Fibroblast of lung (primary cell): ENCODE results near the gene SEC14L5. TPM values are rescaled to one million over a fixed set of nuclear protein-coding genes. Genes with fewer than 3 reads are reported as not detected.

ENCODE experiments used
- DNase-seq, 2 donors: peaks; one replicate each; pipeline versions ENCODE4 v3.0.0 to v3.0.0-alpha.2; 2010; ENCODE audit warnings: low read depth in 2 of 2
- H2AFZ ChIP-seq: 2 replicates; pipeline ENCODE4 v1.5.1; 2012; ENCODE audit warnings: low read length, control low read depth, inconsistent platforms
- H3K27ac ChIP-seq: 2 replicates; pipeline ENCODE4 v1.5.1; 2011; ENCODE audit warnings: low read length, control low read depth; ENCODE audit not compliant: insufficient read depth
- H3K27me3 ChIP-seq: 2 replicates; pipeline ENCODE4 v1.5.1; 2011; ENCODE audit warnings: mild to moderate bottlenecking, low read length; ENCODE audit not compliant: control insufficient read depth, insufficient read depth
- H3K36me3 ChIP-seq: 2 replicates; pipeline ENCODE4 v1.5.1; 2011; ENCODE audit warnings: low read length; ENCODE audit not compliant: control insufficient read depth, insufficient read depth
- H3K4me1 ChIP-seq: 2 replicates; pipeline ENCODE4 v1.5.1; 2011; ENCODE audit warnings: low read length; ENCODE audit not compliant: control insufficient read depth, insufficient read depth; ENCODE audit errors: extremely low read depth
- H3K4me2 ChIP-seq: 2 replicates; pipeline ENCODE4 v1.5.1; 2011; ENCODE audit warnings: low read length, control low read depth; ENCODE audit not compliant: insufficient read depth; ENCODE audit errors: extremely low read depth
- H3K4me3 ChIP-seq, 4 experiments: fragments of 200-600 bp in 1 of 4; sonication (generic) in 1 of 4; replicated peaks in 1 of 4; 2 replicates each; pipeline ENCODE4 v1.5.1; 2011 to 2016; ENCODE audit warnings: low read length in 4 of 4, low read depth in 3 of 4, mild to moderate bottlenecking in 3 of 4, control low read depth in 2 of 4, inconsistent platforms in 1 of 4, mixed read lengths in 1 of 4; ENCODE audit not compliant: insufficient read depth in 1 of 4; ENCODE audit errors: control extremely low read depth in 1 of 4
- H3K79me2 ChIP-seq: 2 replicates; pipeline ENCODE4 v1.5.1; 2012; ENCODE audit warnings: mild to moderate bottlenecking, low read length, inconsistent platforms; ENCODE audit not compliant: control insufficient read depth, insufficient read depth
- H3K9ac ChIP-seq: 2 replicates; pipeline ENCODE4 v1.5.1; 2011; ENCODE audit warnings: mild to moderate bottlenecking, low read length, control low read depth; ENCODE audit not compliant: insufficient read depth
- H3K9me3 ChIP-seq: 2 replicates; pipeline ENCODE4 v1.5.1; 2012; ENCODE audit warnings: low read depth, low read length; ENCODE audit not compliant: control insufficient read depth, insufficient read depth
- H4K20me1 ChIP-seq: 2 replicates; pipeline ENCODE4 v1.5.1; 2011; ENCODE audit warnings: low read length; ENCODE audit not compliant: control insufficient read depth, insufficient read depth; ENCODE audit errors: extremely low read depth
- CTCF ChIP-seq, 2 donors: IDR thresholded peaks in 1 of 2; conservative IDR thresholded peaks in 1 of 2; 1 replicate in 1 of 2; 2 replicates in 1 of 2; pipeline ENCODE4 v1.5.1; 2011 to 2012; ENCODE audit warnings: low read length in 2 of 2, control low read depth in 1 of 2, inconsistent platforms in 1 of 2, low read depth in 1 of 2, mild to moderate bottlenecking in 1 of 2
- EZH2 ChIP-seq: IDR thresholded peaks from 2 replicates; pipeline ENCODE4 v1.5.1; 2012; ENCODE audit warnings: low read length, control low read depth, mild to moderate bottlenecking; ENCODE audit errors: missing control alignments
- polyA plus RNA-seq, 2 donors: library from polyadenylated mRNA; depleted of rRNA in 1 of 2; stranded (reverse) in 1 of 2; unstranded in 1 of 2; fragments of >200 nt; gene quantifications; 2 replicates each; pipeline ENCODE4 v1.2.1, GENCODE V29; 2011 to 2012; ENCODE audit warnings: missing spikeins in 1 of 2
- total RNA-seq: library from RNA; depleted of rRNA; stranded (reverse); fragments of >200 nt; gene quantifications from 2 replicates; pipeline ENCODE4 v1.2.1, GENCODE V29; 2014

SEC14L5 gene
- total and polyA plus RNA-seq, 2 donors (not counting 1 experiment from before 2014, with no cell fraction given): 0.05 to 0.99 TPM

GRCh38 chr16:4970010-4970409, 11.9 kb downstream of the SEC14L5 start:
- H3K79me2 ChIP-seq: no peaks in the 10 kb centered on the region
- DNase-seq: no peak
- no peak overlapping the region for H3K9ac ChIP-seq
- H3K4me3 ChIP-seq: no peak overlapping the region
- H3K27me3 ChIP-seq: no peaks in the 10 kb centered on the region
- no peak overlapping the region for H3K4me2 ChIP-seq
- TF ChIP-seq CTCF (conservative IDR thresholded peaks at IDR 0.05 in 1 of 2, IDR thresholded peaks at IDR 0.05 in 1 of 2; ENCODE audit: low read depth in 1 of 2, low read length in 2 of 2) (no peak), EZH2 (no peak)
- no peaks in the 10 kb centered on the region for H3K4me1 ChIP-seq
- no peak overlapping the region for H2AFZ ChIP-seq
- no peak overlapping the region for H3K27ac ChIP-seq
- H3K36me3 ChIP-seq: no peaks in the 10 kb centered on the region
- H3K9me3 ChIP-seq: no peaks in the 10 kb centered on the region
- no peaks in the 10 kb centered on the region for H4K20me1 ChIP-seq

DNA sequence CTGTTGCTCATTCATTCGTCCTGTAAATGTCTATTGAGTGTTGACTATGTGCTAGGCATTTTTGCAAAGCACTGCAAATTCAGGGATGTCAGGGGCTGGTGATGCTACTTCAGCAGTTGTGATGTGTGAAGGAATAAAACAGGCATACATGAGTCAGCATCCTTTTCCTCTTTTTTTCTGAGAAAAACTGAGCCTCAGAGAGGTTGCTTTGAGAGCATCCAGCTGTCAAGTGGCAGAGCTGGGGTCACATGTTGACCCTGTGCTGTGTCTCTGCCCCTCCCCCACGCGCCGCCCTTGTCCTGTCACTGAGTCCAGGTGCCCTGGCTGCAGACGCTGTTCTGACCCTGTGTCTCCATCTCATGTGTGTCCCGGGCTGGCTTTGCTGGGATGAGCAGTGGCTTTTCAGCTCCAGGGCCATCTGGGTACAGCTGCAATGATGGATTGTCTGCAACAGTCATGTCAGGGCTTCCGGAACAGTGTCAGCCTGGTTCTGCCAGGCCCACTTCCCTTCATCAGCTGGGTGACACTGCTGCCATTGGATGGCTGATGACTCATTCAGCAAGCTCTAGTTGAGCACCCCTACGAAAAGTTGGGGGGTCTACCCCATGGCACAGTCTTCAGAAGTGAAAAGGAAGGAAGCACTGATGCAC, 14.9 kb downstream of the SEC14L5 start:
- H4K20me1 ChIP-seq: no peaks in the 10 kb centered on the region
- H3K4me3 ChIP-seq: no peak overlapping the region
- peak in 1 of 2 donors; percentile 35 for DNase-seq
- no peak overlapping the region for H3K27ac ChIP-seq
- H3K36me3 ChIP-seq: no peaks in the 10 kb centered on the region
- no peaks in the 10 kb centered on the region for H3K27me3 ChIP-seq
- H3K79me2 ChIP-seq: no peaks in the 10 kb centered on the region
- H2AFZ ChIP-seq: no peak overlapping the region
- no peaks in the 10 kb centered on the region for H3K4me1 ChIP-seq
- TF ChIP-seq EZH2: no peak
- TF ChIP-seq CTCF (conservative IDR thresholded peaks at IDR 0.05 in 1 of 2, IDR thresholded peaks at IDR 0.05 in 1 of 2; ENCODE audit: low read depth in 1 of 2, low read length in 2 of 2): no peak
- no peak overlapping the region for H3K4me2 ChIP-seq
- no peak overlapping the region for H3K9ac ChIP-seq
- H3K9me3 ChIP-seq: no peaks in the 10 kb centered on the region

GRCh38 chr16:4976079-4976478, 17.9 kb downstream of the SEC14L5 start:
- no peaks in the 10 kb centered on the region for H3K79me2 ChIP-seq
- no peak overlapping the region for H3K9ac ChIP-seq
- no peak for DNase-seq
- no peaks in the 10 kb centered on the region for H3K36me3 ChIP-seq
- no peaks in the 10 kb centered on the region for H4K20me1 ChIP-seq
- no peak overlapping the region for H3K4me3 ChIP-seq
- H3K4me1 ChIP-seq: no peaks in the 10 kb centered on the region
- H3K27me3 ChIP-seq: no peaks in the 10 kb centered on the region
- no peak overlapping the region for H3K4me2 ChIP-seq
- no peak overlapping the region for H2AFZ ChIP-seq
- no peaks in the 10 kb centered on the region for H3K9me3 ChIP-seq
- H3K27ac ChIP-seq: no peak overlapping the region
- TF ChIP-seq CTCF (conservative IDR thresholded peaks at IDR 0.05 in 1 of 2, IDR thresholded peaks at IDR 0.05 in 1 of 2; ENCODE audit: low read depth in 1 of 2, low read length in 2 of 2): no peak
- no peak for TF ChIP-seq EZH2
